GM18861 (cell line): ENCODE measurements around the gene ERAL1.
A peak's percentile ranks its signal among the peaks of the same experiment; 100 is the strongest.
"Not testable (repeated sequence)": the region's sequence is repeated elsewhere in the genome, so short reads cannot be mapped to it uniquely, and the experiment has no call there.

ENCODE experiments used
- ATAC-seq: cut with Tn5 transposase; IDR thresholded peaks from one replicate; pipeline ENCODE4 v1.9.1; 2021; ENCODE audit not compliant: unreplicated experiment

The ERAL1 gene

DNA sequence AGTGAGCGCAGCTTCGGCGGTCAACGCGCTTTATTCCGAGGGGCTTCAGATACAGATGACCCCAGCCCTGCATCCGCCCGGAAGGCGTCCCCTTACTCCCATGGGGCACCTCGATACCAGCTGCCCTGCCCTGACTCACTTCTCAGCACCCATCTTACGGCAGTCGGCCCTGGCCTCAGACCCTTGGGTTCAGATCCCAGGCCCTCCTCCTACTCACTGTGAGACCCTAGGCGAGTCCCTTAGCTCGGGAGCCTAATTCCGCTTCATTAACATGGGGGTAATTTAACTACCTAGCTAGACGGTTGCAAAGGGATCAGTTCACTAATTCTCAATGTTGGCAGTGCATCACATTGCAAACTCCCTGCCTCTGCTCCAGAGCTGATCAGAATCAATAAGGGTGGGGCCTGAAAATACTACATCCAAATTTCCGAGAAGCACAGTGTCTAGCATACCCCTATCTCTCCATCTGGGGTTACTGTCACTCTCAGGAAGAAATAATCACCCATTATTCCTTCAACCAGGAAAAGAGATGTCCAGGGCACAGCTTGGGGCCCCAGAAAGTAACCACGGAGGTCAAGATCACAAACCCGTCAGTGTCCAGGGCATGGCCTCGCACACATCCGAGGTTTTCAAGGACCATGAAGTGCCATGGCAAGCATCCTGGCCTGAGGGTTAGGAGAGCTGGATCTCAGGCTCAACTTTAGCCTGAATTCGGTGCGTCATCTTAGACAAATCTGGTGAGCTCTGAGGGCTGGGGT lies 43.1 kb downstream of the ERAL1 start:
- no peak for ATAC-seq

DNA sequence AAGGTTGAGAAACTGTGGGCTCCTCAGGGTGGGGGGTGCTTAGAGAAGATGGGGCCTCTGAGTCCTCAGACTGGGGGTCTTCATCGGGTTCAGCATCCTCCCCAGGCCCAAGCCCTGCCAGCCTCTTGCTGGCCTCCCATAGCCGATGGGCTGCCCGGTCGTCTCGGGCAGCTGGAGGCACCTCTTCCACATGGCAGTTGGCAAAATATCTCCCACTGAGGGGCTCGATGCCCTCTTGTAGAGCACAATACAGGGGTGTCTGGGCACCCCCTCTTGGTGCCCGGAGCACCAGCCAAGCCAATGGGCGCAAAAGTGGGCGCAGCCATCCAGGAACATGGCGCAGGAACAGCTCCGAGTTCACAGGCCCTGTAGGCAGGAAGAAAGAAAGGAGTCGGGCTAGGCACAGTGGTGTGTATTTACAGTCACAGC lies 43.7 kb downstream of the ERAL1 start:
- ATAC-seq: no peak

DNA sequence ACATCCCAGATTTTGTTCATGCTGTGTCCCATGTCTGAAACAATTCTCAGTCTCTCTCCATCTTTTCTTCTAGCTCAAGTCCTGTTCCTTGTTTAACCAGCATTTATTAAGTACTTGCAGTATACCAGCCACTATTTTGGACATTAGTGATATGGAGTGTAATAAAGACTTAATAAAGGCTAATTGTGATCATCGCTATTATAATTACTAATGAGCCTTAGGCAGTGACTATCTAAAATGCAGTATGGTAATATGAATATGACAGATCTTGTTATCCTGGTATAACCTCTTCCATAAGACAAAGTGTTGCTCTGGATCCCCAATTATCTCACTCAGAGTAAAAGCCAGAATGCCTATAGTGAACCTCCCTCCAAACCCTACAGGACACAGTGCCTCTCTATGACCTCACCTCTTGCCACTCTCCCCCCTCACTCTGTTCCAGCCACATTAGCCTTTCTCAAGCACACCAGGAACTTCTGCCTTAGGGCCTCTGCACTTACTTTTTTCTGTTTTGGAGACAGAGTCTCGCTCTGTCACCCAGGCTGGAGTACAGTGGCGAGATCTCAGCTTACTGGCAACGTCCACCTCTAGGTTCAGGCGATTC lies 44.5 kb downstream of the ERAL1 start:
- ATAC-seq: no peak

DNA sequence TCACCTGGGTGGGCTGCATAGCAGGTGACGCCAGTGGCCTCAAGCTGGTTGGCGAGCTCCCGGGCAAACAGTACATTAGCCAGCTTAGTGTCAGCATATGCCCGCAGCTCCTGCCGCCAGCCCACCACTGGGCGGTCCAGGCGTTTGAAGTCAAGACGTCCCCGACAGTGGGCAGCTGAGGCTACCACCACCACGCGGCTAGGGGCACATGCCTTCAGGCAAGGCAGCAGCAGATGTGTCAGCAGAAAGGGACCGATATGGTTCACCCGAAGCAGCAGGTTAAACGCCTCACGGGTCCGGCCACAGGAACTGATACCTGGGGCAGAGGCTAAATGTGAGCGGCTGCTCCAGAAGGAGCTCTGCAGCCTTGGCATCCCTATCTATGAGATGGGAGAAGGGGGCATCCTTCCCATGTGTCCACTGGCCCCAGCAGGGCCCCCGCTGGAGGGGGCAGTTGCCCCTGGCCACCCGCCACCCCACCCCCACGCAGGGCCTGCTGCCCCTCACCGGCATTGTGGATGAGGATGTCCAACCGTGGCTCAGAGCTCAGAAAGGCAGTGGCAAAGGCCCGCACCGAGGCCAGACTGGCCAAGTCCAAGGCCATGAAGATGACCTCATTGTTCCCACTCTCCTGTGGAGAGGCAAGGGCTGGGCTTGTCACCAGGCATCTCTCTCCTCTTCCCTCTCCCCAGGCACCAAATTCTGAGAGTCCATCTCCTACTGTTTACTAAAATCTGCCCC lies 46.3 kb downstream of the ERAL1 start:
- ATAC-seq: no peak

DNA sequence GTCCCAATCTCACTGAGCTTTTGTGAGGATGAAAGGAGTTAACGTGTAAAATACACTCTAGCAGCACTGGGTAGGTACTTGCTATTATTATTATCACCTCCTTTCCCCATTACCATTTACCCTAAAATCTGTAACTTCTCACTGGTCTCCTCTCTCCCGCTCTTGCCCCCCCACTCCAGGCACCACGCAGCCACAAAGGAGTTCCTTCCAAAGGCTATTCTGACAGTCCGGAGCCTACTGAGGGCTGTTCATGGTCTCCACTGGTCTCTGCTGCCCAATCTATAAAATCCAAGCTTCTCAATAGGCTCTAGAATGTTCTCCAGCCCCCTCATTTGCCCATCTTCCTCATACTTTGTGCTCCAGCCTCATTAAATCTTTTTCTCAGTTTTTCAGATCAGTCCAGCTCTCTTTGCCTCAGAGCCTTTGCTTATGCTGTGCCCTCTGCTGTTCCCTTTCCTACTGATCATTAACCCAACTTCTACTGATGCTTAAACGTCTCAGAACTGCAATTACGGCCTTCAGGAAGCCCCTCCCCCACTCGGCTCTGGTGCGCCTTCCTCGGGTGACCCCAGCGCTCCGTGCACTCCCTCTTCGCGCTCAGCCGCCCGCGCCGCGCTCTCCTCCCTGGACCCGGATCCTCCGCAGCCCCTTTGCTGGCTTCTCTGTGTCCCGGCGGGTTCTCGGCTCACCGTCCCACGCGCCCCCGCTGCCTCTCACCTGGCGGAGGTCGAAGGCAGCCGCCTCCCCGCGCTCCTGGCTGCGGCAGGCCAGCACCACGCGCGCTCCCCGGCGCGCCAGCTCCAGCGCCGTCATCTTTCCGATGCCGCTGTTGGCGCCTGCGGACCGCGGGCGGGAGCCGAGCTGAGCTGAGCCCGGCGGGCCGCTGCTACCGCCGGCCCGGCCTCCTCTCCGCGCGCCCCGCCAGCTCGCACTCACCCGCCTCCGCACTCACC lies 47.3 kb downstream of the ERAL1 start:
- peak; percentile 1 for ATAC-seq

DNA sequence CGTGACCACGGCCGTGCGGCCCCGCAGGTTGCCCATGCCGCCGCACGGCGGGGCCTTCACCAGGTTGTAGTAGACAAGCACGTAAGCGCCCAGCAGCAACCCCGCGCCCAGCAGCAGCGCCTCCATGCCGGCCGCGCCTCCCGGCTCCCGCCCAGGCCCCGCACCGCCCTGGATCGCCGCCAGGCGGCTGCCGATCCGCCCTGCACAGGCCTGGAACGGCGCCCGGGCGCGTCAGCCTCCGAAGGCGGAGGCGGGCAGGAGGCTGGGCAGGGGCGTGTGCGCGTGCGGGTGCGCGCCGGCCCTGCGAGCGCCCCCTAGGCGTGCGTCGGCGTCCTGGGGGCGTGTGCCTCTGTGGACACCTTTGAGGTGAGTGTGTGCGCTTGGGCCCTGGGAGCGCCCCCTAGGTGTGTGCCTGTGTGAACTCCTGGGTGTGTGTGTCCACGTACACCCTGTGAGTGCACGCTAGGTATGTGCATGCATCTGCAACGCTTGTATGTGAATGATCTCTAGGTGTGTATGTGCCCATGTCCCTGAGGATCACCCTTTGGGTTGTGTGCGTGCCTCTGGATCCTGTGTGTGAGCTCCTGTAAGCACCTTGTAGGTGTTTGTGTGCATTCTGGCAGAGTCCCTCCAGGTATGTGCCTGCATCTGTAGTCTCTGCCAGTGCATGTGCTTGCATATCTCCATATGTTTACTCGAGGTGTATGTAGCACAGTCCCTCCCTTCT lies 48.2 kb downstream of the ERAL1 start, which contains the start of gene DHRS13:
DHRS13 (minus strand) TSS at position 261 of the 727 bp plus-strand sequence; CDS start at position 126, 135 bp downstream.
- peak; percentile 83 for ATAC-seq

DNA sequence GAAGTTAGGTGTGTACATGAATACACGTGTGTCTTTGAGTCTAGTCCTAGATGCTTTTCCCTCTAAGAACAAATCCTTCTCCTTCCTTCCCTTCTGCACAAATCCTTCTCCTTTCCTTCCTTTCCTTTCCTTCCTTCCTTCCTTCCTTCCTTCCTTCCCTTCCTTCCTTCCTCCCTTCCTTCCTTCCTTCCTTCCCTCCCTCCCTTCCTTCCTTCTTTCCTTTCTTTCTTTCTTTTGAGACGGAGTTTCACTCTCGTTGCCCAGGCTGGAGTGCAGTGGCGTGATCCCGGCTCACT lies 48.7 kb downstream of the ERAL1 start:
- not testable (repeated sequence) for ATAC-seq

DNA sequence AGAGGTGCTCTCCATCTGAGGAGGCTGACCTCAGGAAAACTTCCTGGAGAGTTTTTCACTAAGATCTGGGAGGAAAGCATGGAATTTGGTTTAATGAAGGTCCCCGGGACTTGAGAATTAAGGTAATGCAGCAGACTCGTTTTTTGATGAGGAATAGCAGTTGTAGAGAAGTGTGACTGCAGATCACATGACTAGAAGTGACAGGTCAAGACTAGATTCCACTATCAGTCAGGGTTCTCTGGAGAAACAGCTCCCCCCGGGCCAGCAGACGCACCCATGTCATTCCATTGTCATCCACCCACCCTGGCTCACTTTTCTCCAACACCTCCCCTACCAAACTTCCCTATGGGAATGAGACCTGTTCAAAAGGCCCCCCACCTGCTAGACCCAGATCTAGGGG lies 50.0 kb downstream of the ERAL1 start:
- ATAC-seq: no peak

DNA sequence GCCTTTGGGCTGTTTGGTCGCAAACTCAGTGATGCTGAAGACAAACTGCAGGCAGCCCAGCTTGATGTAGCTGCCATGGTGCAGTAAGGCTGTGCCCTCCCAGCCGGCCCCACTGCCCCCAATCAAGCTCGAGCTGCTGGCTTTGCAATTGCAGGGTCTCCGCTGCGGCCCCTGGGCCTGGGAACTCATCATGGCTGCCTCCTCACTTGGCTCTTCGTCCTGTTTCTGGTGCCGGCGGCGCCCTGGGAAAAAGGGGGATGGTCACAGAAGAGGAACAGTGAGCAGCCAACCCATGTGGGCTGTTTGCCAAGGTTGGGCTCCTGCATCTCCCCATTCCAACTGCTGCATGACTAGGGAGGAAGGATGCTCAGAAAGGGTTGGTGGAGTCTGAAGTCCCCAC lies 51.5 kb downstream of the ERAL1 start:
- ATAC-seq: no peak

DNA sequence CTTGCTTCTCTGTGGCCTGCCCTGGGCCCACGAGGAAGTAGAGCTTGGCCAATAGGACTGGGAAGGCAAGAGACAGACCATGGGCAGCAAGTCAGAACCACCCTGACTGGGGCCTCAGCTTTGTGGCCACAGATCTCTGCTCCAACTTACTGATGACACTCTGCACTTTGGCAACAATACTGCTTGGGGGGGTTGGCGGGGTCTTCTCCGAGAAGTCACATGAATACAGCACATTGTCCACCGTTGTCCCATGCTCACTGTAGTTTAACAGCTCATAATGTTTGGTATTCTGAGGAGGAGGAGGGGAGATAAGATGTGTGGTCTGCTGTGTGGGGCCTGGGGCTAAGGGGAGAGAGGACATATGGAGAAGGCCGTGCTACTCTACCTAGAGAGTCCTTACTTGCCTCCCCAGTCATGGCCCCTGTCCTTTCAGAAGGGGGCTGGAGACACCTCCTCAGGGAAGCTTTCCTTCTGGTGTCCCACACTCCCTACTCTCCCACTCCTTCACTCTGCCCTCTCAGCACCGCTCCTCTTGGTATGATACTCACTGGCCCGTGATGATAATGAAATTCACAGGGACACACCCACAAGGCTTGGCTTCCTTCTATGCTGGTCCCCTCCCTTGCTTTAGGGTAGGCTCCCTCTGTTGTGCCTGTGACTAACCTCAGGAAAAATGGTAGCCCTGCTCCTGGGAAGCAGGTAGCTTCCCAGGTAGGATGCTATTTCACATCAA lies 52.1 kb downstream of the ERAL1 start:
- ATAC-seq: no peak

DNA sequence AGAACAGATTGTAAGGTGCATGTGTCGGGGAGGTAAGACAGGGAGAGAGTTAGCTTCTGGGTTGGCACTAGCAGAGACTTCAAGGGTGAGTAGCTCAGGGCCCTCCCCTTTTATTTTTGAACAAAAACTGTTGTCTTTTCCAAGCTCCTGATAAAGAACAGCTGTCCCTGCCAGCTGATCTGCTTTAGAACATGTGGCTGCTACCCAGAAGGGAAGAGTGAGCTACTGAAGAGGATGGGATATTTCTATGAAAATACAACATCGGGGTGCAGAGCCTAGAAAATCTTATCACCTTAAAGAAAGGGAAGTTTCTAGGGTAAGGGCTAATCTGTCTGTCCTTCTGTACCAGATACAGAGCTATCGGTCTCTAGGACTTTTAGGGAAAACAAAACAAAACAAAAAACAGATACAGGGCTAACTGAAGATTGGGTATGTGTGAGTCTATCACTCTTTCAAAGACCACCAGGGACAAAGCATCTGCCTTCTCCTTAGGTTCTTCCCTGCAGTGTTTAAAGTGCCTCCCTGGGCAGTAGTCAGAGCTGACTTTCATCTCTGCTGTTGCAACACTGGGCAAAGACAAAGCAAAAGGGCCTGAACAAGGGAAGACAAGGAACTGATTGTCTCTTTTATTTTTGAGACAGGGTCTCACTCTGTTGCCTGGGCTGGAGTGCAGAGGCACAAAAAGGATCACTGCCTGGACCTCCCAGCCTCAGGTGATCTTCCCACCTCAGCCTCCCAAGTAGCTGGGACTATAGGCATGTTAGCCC lies 53.1 kb downstream of the ERAL1 start:
- no peak for ATAC-seq

DNA sequence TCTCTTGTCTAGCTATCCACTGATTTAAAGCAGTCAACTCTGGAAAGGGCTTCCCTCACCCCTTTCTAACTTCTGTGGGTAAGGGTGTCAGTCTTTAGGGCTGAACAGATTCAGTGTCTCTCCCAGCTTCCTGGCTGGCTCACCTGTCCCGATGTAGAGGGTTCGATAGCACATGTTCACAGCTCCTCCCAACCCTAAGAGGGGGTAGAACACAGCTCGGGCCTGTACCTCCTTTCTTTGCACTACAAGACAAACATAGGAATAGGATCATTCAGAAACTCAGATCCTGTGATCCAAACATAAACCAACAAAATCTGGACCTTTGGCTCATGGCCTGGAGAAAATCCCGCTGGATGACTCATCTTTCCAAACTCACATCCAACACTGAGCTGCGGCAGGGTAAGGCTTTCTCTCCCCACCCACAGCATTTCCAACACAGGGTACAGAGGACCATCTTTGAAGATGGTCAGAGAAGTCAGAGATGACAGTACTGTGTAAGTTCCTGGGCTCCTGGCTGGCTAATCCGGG lies 53.9 kb downstream of the ERAL1 start:
- no peak for ATAC-seq

DNA sequence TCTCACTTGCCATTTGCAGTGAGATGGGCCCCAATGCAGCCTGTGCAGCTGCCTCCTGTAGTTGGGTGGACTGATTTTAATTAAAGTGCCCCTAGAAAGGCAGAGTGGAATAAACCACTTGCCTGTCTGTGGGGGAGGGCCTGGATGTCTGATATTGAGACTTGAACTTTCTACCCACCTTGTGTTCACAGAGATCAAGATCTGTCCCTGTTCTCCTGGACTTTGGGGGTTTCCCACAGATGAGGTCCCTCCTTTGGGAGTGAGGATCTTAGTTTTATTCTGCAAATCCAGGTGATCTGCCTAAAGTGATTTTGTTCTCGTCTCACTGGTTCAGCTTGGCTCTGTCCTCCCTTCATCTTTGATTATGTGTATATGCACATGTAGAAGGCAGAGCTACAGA lies 55.7 kb downstream of the ERAL1 start:
- no peak for ATAC-seq
